ENCODE results near the gene DNAJB12.
A peak's percentile ranks its signal among the peaks of the same experiment; 100 is the strongest.
"Not testable (repeated sequence)": the region's sequence is repeated elsewhere in the genome, so short reads cannot be mapped to it uniquely, and the experiment has no call there.

The DNAJB12 gene

GRCh38 chr10:72330069-72330426 is 24.7 kb downstream of the DNAJB12 start:
- DNase-seq = peak in 1 of 5 donors; percentile 33

DNA sequence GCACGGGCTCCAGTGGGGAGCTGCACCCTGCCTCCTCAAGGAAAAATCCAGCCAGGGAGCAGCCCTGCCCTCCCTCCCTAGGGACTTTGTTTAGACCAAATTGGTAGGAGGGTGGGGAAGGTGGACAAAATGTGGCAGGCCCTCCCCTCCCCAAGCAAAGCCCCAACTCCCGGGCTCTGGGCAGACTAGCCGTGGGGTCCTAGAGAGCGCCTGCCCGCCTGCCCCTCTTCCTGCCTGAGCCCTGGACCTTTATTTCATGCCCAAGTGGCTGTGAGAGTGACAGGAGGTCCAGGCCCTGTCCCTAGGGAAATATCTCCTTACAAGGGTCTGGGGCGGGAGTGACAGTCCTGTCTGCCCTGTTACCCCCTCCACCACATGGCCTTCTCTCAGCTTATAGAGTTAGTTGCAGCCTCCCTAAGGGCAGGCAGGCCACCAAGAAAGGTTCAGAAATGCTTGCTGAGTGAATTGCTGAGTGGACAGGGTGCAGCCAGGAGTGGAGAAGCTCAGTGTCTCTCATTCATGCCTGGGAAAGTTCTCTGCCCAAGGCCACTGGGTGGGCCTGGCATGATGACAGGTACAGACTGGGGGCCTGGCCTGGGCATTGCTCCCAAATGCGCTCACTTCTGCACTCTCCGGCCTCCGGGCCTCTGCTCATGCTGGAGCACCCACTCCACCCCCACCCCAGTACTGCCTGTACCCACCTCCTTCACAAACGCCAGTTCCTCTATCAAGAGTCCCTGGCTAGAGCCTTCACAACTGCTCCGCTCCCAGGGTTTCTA is 25.2 kb downstream of the DNAJB12 start:
- peak in 1 of 5 donors; percentile 35 for DNase-seq

GRCh38 chr10:72328829-72329204 is 25.9 kb downstream of the DNAJB12 start:
- peak in 1 of 5 donors; percentile 61 for DNase-seq

- DNase-seq = peak in 1 of 5 donors; percentile 44
Measured at GRCh38 chr10:72328045-72328828, 26.5 kb downstream of the DNAJB12 start.

DNA sequence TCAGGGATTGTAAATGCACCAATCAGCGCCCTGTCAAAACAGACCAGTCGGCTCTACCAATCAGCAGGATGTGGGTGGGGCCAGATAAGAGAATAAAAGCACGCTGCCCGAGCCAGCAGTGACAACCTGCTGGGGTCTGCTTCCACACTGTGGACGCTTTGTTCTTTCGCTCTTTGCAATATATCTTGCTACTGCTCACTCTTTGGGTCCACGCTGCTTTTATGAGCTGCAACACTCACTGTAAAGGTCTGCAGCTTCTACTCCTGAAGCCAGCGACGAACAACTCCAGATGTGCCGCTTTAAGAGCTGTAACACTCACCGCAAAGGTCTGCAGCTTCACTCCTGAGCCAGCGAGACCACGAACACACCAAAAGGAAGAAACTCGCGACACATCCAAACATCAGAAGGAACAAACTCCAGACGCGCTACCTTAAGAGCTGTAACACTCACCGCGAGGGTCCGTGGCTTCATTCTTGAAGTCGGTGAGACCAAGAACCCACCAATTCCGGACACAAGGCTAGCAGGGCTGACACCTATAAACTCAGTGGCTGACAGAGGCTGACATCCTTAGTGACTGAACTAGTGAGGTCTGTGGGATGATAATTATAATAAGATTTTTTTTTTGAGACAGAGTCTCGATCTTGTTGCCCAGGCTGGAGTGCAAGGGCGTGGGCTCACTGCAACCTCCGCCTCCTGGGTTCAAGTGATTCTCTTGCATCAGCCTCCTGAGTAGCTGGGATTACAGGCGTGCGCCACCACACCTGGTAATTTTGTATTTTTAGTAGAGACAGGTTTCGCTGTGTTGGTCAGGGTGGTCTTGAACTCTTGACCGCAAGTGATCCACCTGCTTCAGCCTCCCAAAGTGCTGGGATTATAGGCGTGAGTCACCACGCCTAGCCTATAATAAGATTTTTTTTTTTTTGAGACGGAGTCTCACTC is 27.8 kb downstream of the DNAJB12 start:
- DNase-seq = peak in 4 of 5 donors; percentile 36 to 86 (median 47)

GRCh38 chr10:72325243-72326175 is 29.2 kb downstream of the DNAJB12 start:
- DNase-seq = not testable (repeated sequence)

GRCh38 chr10:72323771-72324191 is 30.9 kb downstream of the DNAJB12 start:
- no peak for DNase-seq

GRCh38 chr10:72323108-72323749 is 31.5 kb downstream of the DNAJB12 start:
- no peak for DNase-seq

DNA sequence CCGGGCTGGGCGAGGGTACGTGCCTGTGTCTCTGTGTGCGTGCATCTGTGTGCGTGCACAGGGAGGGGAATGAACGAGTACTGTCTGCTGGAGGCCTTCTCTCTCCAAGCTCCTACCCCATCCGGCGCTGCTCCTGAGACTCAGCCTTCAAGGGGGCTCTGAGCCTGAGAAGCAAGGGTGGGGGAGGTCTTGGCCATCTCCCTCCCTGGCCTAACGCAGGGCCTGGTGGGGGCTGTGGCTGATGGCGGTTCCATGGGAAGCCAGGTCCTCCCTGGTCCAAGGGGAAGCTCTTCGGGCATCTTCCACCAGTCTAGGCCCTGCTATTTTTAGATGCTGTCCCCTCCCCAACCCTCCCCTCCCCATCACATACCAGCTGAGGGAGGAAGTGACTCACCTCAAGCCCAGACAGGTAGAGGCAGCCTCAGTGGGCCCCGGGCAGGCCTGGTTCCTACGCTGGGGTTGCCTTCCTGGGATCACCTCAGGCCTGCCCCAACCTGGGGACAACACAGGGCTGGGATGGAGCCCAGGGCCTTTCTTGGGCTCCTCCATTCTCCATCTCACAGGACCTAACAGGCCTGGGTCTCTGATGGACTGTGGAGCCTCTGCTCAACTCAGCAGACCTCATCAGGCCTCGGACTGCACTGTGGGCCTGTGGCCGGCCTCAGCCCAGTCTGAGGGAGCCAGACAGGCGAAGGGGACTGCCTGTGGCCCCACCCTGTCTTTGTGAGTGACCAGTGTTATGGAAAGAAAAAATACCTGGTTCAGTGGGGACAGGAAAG is 32.2 kb downstream of the DNAJB12 start:
- peak in 3 of 5 donors; percentile 45 to 54 (median 47) for DNase-seq

DNA sequence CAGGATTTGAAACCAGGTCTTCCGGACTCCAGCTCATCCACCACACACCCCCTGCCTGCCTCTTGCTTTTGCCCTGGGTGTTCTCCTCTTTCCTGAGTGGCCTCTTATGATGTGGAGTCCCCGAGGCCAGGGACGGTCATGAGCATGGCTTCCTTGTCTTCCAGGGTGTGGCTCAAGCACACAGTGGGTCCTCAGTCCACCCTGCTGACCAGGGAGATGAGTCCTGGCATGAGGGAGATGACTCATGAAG is 32.8 kb downstream of the DNAJB12 start:
- no peak for DNase-seq

- no peak for DNase-seq
Measured at GRCh38 chr10:72321248-72322029, 33.3 kb downstream of the DNAJB12 start.

DNA sequence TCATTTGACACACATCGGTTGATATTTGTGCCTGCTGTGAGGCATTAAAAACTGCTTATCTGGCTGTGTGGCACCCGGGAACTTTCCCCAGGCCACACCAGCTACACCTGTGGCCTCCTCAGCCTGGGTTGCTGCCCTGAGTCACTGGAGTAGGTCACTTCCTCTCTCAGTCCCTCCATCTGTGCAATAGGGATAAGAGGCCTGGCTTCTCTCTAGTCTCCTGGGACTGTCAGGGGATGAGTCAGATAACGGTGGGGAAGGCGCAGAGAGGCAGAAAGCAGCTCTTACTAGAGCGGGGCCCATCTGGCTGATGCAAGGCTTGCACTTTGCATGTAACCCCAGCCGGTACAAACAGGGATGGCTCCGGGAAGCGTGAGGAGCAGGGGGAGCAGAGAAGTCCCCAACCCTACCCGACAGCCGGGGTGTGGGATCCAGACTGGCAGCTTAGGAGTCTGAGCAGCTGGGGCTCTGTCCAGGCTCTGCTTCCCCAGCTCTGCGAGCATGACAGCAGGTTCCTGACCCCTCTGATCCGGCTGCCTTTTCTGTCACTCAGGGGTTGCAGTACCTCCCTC is 34.0 kb downstream of the DNAJB12 start:
- DNase-seq = peak in 3 of 5 donors; percentile 32 to 91 (median 41)

- peak; percentile 72 to 94 (median 77) for DNase-seq
Measured at GRCh38 chr10:72319416-72320254, 35.1 kb downstream of the DNAJB12 start.

- DNase-seq = no peak
Measured at GRCh38 chr10:72318418-72319262, 36.1 kb downstream of the DNAJB12 start.

- DNase-seq = peak in 4 of 5 donors; percentile 44 to 68 (median 47)
Measured at GRCh38 chr10:72316748-72317435, 37.8 kb downstream of the DNAJB12 start.

GRCh38 chr10:72316386-72316700 is 38.4 kb downstream of the DNAJB12 start:
- no peak for DNase-seq
